ENCODE measurements around the gene BCAR3.

The BCAR3 gene

GRCh38 chr1:93705892-93706500, 24.4 kb upstream of the BCAR3 start:
- DNase-seq (ENCODE audit: low read depth, low spot score) = no peak

GRCh38 chr1:93704052-93704451, 22.4 kb upstream of the BCAR3 start:
- Histone ChIP-seq H3K36me3 (ENCODE audit: insufficient read depth, insufficient read length, low read length) (no peaks in the 10 kb centered on the region), H3K9ac (ENCODE audit: insufficient read length, low read depth) (no peak overlapping the region), H3K4me1 (ENCODE audit: insufficient read depth, insufficient read length) (peaks cover 15% of the 10 kb centered on the region), H3K9me3 (ENCODE audit: insufficient read depth, low read length) (no peaks in the 10 kb centered on the region), H3K4me3 (ENCODE audit: insufficient read length, low read depth) (no peak overlapping the region), H3K27me3 (ENCODE audit: insufficient read depth, insufficient read length) (no peaks in the 10 kb centered on the region)
- no peak for TF ChIP-seq SUZ12 (IDR thresholded peaks at IDR 0.05; ENCODE audit: extremely low read depth, insufficient read depth, insufficient read length)
- TF ChIP-seq YY1 (IDR thresholded peaks at IDR 0.05; ENCODE audit: insufficient read depth, insufficient read length) = no peak
- TF ChIP-seq ZNF274 (IDR thresholded peaks at IDR 0.05; ENCODE audit: low read depth, low read length) = no peak
- DNase-seq (ENCODE audit: low read depth, low spot score) = no peak

More at GRCh38 chr1:93705892-93706500, 24.4 kb upstream of the BCAR3 start:
- Histone ChIP-seq H3K4me1 (ENCODE audit: insufficient read depth, insufficient read length) (peaks cover 15% of the 10 kb centered on the region), H3K27me3 (ENCODE audit: insufficient read depth, insufficient read length) (no peaks in the 10 kb centered on the region), H3K36me3 (ENCODE audit: insufficient read depth, insufficient read length, low read length) (no peaks in the 10 kb centered on the region), H3K9me3 (ENCODE audit: insufficient read depth, low read length) (no peaks in the 10 kb centered on the region), H3K9ac (ENCODE audit: insufficient read length, low read depth) (no peak overlapping the region), H3K4me3 (ENCODE audit: insufficient read length, low read depth) (no peak overlapping the region)
- TF ChIP-seq SUZ12 (IDR thresholded peaks at IDR 0.05; ENCODE audit: extremely low read depth, insufficient read depth, insufficient read length) (no peak), ZNF274 (IDR thresholded peaks at IDR 0.05; ENCODE audit: low read depth, low read length) (no peak), YY1 (IDR thresholded peaks at IDR 0.05; ENCODE audit: insufficient read depth, insufficient read length) (no peak)

- no peak overlapping the region for H3K4me3 ChIP-seq (ENCODE audit: insufficient read length, low read depth)
- no peak for DNase-seq (ENCODE audit: low read depth, low spot score)
- no peak overlapping the region for H3K9ac ChIP-seq (ENCODE audit: insufficient read length, low read depth)
- H3K9me3 ChIP-seq (ENCODE audit: insufficient read depth, low read length) = no peaks in the 10 kb centered on the region
- H3K36me3 ChIP-seq (ENCODE audit: insufficient read depth, insufficient read length, low read length) = no peaks in the 10 kb centered on the region
- H3K27me3 ChIP-seq (ENCODE audit: insufficient read depth, insufficient read length) = no peaks in the 10 kb centered on the region
- H3K4me1 ChIP-seq (ENCODE audit: insufficient read depth, insufficient read length) = peaks cover 15% of the 10 kb centered on the region
- TF ChIP-seq ZNF274 (IDR thresholded peaks at IDR 0.05; ENCODE audit: low read depth, low read length) (no peak), SUZ12 (IDR thresholded peaks at IDR 0.05; ENCODE audit: extremely low read depth, insufficient read depth, insufficient read length) (no peak), YY1 (IDR thresholded peaks at IDR 0.05; ENCODE audit: insufficient read depth, insufficient read length) (no peak)
These were observed 22.0 kb upstream of the BCAR3 start for GRCh38 chr1:93703643-93704042.

GRCh38 chr1:93702828-93703183, 21.2 kb upstream of the BCAR3 start:
- Histone ChIP-seq H3K4me1 (ENCODE audit: insufficient read depth, insufficient read length) (peaks cover 15% of the 10 kb centered on the region), H3K36me3 (ENCODE audit: insufficient read depth, insufficient read length, low read length) (no peaks in the 10 kb centered on the region), H3K9ac (ENCODE audit: insufficient read length, low read depth) (no peak overlapping the region), H3K4me3 (ENCODE audit: insufficient read length, low read depth) (no peak overlapping the region), H3K9me3 (ENCODE audit: insufficient read depth, low read length) (no peaks in the 10 kb centered on the region), H3K27me3 (ENCODE audit: insufficient read depth, insufficient read length) (no peaks in the 10 kb centered on the region)
- no peak for TF ChIP-seq YY1 (IDR thresholded peaks at IDR 0.05; ENCODE audit: insufficient read depth, insufficient read length)
- no peak for TF ChIP-seq SUZ12 (IDR thresholded peaks at IDR 0.05; ENCODE audit: extremely low read depth, insufficient read depth, insufficient read length)
- TF ChIP-seq ZNF274 (IDR thresholded peaks at IDR 0.05; ENCODE audit: low read depth, low read length) = no peak
- no peak for DNase-seq (ENCODE audit: low read depth, low spot score)

GRCh38 chr1:93702111-93702827, 20.6 kb upstream of the BCAR3 start:
- no peaks in the 10 kb centered on the region for H3K9me3 ChIP-seq (ENCODE audit: insufficient read depth, low read length)
- TF ChIP-seq YY1 (IDR thresholded peaks at IDR 0.05; ENCODE audit: insufficient read depth, insufficient read length) = no peak
- no peak for TF ChIP-seq SUZ12 (IDR thresholded peaks at IDR 0.05; ENCODE audit: extremely low read depth, insufficient read depth, insufficient read length)
- TF ChIP-seq ZNF274 (IDR thresholded peaks at IDR 0.05; ENCODE audit: low read depth, low read length) = no peak
- H3K36me3 ChIP-seq (ENCODE audit: insufficient read depth, insufficient read length, low read length) = no peaks in the 10 kb centered on the region
- H3K4me1 ChIP-seq (ENCODE audit: insufficient read depth, insufficient read length) = peaks cover 15% of the 10 kb centered on the region
- H3K9ac ChIP-seq (ENCODE audit: insufficient read length, low read depth) = no peak overlapping the region
- no peak for DNase-seq (ENCODE audit: low read depth, low spot score)
- H3K4me3 ChIP-seq (ENCODE audit: insufficient read length, low read depth) = no peak overlapping the region
- no peaks in the 10 kb centered on the region for H3K27me3 ChIP-seq (ENCODE audit: insufficient read depth, insufficient read length)

- no peak overlapping the region for H3K9ac ChIP-seq (ENCODE audit: insufficient read length, low read depth)
- H3K36me3 ChIP-seq (ENCODE audit: insufficient read depth, insufficient read length, low read length) = no peaks in the 10 kb centered on the region
- H3K4me1 ChIP-seq (ENCODE audit: insufficient read depth, insufficient read length) = peaks cover 15% of the 10 kb centered on the region
- TF ChIP-seq ZNF274 (IDR thresholded peaks at IDR 0.05; ENCODE audit: low read depth, low read length) (no peak), YY1 (IDR thresholded peaks at IDR 0.05; ENCODE audit: insufficient read depth, insufficient read length) (no peak), SUZ12 (IDR thresholded peaks at IDR 0.05; ENCODE audit: extremely low read depth, insufficient read depth, insufficient read length) (no peak)
- H3K9me3 ChIP-seq (ENCODE audit: insufficient read depth, low read length) = no peaks in the 10 kb centered on the region
- no peaks in the 10 kb centered on the region for H3K27me3 ChIP-seq (ENCODE audit: insufficient read depth, insufficient read length)
- no peak for DNase-seq (ENCODE audit: low read depth, low spot score)
- H3K4me3 ChIP-seq (ENCODE audit: insufficient read length, low read depth) = no peak overlapping the region
These were observed 20.0 kb upstream of the BCAR3 start for GRCh38 chr1:93701629-93702028.

Measured in NT2/D1 (cell line).